GM12874 (cell line): ENCODE results near the gene IFT80.

Source experiments
- CTCF ChIP-seq: IDR thresholded peaks from 2 replicates; pipeline ENCODE4 v1.5.1; 2011; ENCODE audit warnings: low read depth, mild to moderate bottlenecking, control low read depth, low read length, moderate library complexity; ENCODE audit not compliant: insufficient read depth

The IFT80 gene

DNA sequence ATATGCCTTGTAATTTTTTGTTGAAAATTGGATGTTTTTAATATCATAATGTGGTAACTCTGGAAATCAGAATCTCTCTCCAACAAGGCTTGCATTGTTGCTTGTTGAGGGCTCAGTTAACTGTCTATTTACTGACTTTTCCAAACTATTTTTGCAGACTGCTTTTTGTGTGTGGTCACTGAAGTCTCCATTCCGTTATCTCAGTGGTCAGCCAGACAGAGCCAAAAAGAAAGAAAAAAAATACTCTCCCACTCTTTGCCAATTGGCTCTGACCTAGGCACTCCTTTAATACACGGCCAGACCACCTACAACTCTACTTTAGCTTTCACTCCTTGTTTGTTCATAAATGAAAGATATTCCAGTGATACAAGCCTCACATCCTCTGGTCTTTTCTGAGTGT, 52.5 kb downstream of the IFT80 start:
- TF ChIP-seq CTCF: no peak

GRCh38 chr3:160343132-160343531, 55.9 kb downstream of the IFT80 start:
- TF ChIP-seq CTCF: no peak

DNA sequence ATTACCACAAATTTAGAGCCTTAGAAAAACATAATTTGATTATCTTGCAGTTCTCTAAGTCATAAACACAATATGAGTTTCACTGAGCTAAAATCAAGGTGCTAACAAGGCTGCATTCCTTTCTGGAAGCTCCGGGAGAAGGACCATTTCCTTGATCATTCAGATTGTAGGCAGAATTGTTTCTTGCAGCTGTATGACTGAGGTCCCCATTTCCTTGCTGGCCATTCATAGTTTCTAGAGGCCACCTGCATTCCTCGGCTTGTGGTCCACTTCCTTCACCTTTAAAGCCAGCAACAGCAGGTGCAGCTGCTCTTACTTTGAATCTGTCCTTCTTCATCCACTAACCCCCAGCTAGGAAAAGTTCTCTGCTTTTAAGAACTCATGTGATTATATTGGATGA, 58.7 kb downstream of the IFT80 start:
- no peak for TF ChIP-seq CTCF

DNA sequence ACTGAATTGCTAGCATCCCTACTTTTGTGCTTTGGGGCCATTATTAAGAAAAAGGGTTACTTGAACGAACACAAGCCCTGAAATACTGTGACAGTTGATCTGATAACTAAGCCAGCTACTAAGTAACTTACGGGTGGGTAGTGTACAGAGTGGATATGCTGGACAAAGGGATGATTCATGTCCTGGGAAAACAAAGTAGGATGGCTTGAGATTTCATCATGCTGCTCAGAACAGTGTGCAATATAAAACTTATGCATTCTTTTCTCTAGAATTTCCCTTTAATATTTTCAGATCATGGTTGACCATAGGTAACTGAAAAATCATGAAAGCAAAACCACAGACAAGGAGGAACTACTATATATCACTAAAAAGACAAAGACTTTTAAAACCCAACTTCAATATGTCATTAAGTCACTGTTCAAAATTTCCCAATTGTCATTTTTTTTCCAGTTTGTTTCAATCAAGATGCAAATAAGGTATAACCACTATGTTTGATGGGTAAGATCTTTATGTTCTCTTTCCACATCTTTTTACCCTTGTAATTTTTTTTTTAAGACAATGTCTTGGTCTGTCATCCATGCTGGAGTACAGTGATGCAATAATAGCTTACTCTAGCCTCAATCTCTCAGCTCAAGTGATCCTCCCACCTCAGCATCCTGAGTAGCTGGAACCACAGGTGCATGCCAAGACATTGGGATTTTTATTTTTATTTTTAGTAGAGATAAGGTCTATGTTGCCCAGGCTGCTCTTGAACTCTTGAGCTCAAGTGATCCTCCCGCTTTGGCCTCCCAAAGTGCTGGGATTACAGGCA, 67.7 kb downstream of the IFT80 start:
- TF ChIP-seq CTCF: no peak

DNA sequence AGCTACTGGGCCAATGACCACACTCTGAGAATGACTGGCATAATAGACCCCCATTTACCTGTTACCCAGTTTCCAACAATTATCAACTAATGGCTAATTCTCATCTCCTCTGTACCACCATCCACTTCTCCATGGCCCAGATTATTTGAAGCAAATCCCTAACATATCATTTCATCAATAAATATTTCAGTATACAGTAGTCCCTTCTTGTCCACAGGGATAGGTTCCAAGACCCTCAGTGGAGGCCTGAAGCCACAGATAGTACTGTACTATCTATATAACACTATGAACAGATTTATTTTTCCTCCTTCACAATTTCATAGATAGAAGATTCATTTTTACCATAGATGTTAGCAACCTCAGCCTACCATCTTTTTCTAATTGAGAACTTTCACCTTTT, 68.3 kb downstream of the IFT80 start:
- TF ChIP-seq CTCF: no peak

DNA sequence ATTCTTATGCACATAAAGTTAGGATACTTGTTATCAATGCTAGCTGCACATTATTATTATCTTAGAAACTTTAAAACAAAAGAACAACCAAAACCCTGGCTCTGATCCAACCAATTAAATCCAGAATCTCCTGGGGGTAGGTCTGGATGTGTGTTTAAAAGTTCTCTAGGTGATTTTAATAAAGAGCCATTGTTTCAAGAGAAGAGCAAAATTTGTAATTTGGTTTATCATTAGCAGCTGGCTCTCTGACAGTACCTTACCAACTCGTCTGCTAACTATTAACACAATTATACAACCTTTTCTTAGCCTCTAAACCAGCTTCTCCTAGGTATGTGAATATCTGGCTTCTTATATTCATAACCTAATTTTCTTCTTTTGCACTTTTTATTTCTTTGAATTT, 68.9 kb downstream of the IFT80 start:
- no peak for TF ChIP-seq CTCF

- no peak for TF ChIP-seq CTCF
Measured at GRCh38 chr3:160319322-160319721, 79.7 kb downstream of the IFT80 start.
